ELR (cell line): ENCODE measurements around the gene RETREG1.
"Not testable (repeated sequence)": the region's sequence is repeated elsewhere in the genome, so short reads cannot be mapped to it uniquely, and the experiment has no call there.

Experiments
- DNase-seq: peaks from one replicate; pipeline ENCODE4 v3.0.0-alpha.2; 2015; ENCODE audit warnings: low read depth

Gene RETREG1

GRCh38 chr5:16554110-16554509, 62.7 kb downstream of the RETREG1 start:
- no peak for DNase-seq

GRCh38 chr5:16552666-16553343, 64.0 kb downstream of the RETREG1 start:
- peak; percentile 82 for DNase-seq

DNA sequence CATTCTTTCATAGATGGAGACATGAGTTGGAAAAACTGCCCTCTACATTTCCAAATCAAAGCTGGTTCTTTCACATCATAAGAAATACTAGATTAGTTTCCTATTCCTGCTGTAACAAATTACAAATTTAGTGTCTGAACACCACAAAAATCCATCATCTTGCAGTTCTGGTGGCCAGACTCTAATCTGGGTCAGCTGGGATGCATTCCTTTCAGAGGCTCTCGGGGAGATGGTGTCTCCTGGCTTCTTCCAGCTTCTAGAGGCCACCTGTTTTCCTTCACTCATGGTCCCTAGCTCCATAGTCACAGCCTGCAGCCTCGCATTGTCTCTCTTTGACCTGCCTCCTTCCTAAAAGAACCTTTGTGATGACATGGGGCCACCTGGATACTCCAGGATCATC, 65.2 kb downstream of the RETREG1 start:
- no peak for DNase-seq

DNA sequence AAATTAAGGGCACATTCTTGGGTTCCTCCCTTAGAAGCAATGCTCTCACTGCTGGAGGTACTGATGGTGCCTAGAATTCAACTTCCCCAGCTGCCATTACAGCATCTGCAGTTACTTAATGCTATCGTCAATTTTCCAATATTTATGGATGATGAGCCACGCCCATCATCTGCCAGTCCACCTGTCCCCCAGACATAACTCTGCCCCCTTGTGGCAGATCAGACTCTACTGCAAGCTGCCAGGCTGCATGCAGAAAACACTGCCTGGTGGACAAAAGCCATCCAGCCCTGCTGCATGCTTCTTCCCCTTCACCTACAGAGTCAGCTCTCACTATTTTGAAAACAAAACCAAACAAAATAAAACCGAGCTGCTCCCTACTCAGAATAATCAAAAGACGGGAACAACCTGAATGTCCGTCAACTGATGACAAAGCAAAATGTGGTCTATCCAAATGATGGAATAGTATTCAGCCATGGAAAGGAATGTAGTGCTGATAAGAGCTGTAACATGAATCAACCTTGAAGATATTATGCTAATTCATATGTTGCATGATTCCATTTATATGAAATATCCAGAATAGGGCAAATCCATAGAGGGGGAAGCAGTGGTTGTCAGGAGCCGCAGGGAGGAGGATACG, 66.4 kb downstream of the RETREG1 start:
- DNase-seq: peak; percentile 81

DNA sequence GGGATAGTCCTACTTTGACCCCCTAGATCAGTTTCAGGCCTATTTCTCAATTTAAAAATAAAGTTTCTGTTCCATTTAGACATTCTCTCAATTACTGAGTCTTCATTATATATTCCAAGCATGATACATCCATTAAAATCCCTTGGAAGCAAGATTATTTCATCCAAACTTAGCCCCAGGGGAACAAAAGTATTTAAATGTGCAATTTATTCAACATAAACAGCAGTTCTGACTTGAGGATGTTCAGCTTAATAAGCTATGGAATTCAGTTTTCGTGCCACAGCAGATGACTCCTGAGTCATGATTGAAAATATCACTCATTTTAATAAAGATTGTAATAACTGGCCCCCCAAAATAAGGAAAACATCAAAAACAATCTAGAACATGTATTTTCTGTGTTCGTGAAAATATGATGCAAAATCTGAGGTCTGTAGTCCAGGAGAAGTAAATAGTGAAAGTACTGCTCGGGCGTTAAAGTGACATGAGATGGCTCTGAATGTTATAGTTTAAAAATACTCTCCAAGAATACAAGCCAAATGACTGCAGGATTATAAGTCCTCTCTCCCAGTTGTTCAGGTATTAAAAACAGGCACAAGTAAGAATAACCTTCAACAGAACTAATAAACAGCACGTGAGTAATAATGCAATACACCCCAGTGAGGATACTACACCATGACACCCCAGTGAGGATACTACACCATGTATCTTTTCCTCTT, 67.1 kb downstream of the RETREG1 start:
- no peak for DNase-seq

GRCh38 chr5:16548812-16549211, 68.0 kb downstream of the RETREG1 start:
- DNase-seq: no peak

- DNase-seq: no peak
Measured at GRCh38 chr5:16548115-16548514, 68.7 kb downstream of the RETREG1 start.

- no peak for DNase-seq
Measured at GRCh38 chr5:16547200-16547842, 69.5 kb downstream of the RETREG1 start.

DNA sequence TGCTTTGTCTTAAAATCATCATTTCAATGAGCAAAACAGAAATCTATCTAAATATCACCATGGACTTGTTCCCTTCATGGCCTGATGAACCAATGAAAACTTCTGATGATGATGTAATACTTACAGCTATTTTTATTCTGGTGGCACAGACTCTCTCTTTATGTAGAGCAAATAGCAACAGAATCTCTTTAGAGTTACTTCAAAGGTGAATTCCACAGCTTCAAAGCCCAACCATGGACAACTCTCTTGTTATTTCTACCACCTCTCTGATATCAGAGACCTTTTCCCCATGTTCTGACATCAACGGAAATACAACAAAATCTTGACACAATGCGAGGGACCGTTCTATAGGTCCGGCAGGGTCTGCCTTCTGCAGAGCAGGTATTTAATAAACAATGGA, 70.1 kb downstream of the RETREG1 start:
- DNase-seq: no peak

GRCh38 chr5:16544607-16545374, 72.0 kb downstream of the RETREG1 start:
- no peak for DNase-seq

- DNase-seq: peak; percentile 76
Measured at GRCh38 chr5:16543206-16543605, 73.6 kb downstream of the RETREG1 start.

- no peak for DNase-seq
Measured at GRCh38 chr5:16542236-16542635, 74.6 kb downstream of the RETREG1 start.

DNA sequence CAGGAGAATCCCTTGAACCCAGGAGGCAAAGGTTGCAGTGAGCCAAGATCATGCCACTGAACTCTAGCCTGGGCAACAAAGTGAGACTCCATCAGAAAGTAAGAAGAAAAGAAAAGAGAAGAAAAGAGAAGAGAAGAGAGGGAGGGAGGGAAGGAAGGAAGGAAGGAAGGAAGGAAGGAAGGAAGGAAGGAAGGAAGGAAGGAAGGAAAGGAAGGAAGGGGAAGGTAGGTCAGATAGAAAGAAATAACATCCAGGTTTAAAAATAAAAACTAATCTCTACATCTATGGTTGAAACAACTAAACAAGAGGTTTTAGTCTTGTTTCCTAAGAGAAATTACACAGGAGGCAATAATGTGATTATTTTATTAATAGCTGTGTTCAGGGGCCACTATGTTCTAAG, 75.2 kb downstream of the RETREG1 start:
- DNase-seq: not testable (repeated sequence)

DNA sequence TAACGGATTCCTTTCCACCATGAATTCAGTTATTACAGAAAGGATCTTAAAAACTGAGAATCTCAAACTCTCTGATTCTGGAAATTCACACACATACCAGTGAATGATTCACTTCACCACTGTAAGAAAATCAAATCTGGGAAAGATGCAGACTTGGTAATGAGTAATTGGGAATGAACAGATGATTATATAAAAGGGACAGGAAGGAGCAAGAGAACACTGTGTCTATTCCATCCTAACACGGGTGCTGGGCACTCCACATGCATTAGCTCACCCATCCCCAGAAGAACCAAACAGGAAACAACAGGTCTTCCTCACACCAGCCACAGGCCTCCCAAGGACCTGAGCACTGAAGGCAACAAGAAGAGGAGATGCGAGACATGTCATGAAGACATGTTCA, 76.4 kb downstream of the RETREG1 start:
- peak; percentile 93 for DNase-seq

- peak; percentile 91 for DNase-seq
Measured at GRCh38 chr5:16539169-16539666, 77.6 kb downstream of the RETREG1 start.

DNA sequence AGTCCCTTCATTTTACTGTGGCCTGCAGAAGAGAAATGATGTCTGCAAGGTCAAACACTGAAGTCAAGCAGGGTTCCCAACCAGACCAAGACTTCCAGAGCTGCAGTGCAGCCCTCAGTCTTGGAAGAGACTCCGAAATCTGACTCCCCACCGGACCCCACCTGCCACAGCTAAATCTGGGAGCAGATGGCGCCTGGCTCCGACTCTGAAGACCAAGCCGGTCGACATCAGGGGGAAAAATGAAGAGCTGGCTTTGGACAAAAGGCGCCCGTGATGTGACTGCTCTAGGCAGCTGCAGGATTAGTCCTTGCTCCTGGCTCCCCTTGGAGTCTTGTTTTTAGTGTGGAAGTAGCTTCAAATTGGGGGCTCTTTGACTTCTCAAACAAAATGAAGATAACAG, 78.8 kb downstream of the RETREG1 start:
- no peak for DNase-seq

DNA sequence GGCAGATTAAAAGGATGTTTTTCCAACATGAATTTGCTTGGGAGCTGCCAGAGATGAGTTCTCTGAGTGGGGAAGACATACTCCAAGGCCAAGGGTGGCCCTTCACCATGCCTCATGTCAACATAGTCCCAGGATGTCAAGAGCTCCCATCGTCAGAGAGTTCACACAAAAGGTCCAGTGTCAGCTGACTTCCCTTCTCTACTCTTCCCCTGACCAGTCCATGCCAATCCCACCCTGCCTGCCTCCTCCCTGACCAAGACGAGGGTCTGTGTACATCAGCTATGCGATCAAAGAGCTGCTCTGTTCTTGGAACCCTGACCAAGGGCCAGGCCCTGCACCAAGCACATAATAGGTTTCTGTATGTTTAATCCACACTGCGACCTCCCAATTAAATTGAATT, 80.0 kb downstream of the RETREG1 start:
- DNase-seq: no peak

DNA sequence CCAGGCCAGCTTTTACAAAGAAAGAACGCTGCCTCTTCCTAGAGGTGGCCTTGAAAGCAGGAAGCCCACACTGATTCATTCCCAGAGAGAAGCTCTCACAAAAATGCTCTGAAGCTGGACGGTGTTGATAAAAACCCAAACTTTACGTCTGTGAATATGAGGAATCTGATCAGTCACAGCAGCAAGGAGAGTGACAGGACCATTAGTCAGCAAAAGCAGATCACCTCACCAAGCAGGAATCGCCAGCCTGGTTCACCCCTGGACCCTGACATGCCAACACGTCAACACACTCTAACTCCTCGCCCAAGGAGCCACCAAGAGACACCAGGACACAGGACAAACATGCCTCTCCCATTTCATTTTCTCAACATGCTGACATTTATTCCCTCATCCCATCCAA, 80.6 kb downstream of the RETREG1 start:
- DNase-seq: peak; percentile 76

DNA sequence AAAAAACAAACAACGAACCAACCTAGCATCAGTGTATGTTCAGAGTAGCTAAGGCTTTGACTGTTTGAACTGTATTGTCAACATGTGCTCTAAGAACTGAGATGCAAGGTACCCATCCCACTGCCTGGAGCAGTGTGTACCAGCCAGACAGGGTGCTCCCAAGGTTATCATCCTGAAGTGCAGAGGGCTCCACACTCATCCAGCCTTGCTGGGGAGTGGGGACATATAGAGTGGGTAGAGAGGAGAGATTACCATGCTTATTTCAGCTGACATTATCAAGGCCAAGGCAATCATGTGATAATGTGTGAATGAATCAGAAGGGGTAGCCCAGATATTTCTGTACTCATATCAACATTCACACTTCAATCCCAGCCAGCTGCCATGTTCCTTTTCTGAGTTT, 82.5 kb downstream of the RETREG1 start:
- DNase-seq: no peak

- no peak for DNase-seq
Measured at GRCh38 chr5:16531063-16531648, 85.6 kb downstream of the RETREG1 start.

GRCh38 chr5:16529306-16529705, 87.5 kb downstream of the RETREG1 start:
- DNase-seq: no peak
